ENCODE data around the gene TSPAN32. TPM values are rescaled to one million over a fixed set of nuclear protein-coding genes. Genes with fewer than 3 reads are reported as not detected.
"Not testable (repeated sequence)": the region's sequence is repeated elsewhere in the genome, so short reads cannot be mapped to it uniquely, and the experiment has no call there.

TSPAN32 gene
- total RNA-seq, 2 experiments from 2014 or later, result 5.5 to 6.5 TPM

GRCh38 chr11:2328656-2329354, 27.0 kb downstream of the TSPAN32 start:
- no peak for DNase-seq
- Mint-ChIP-seq H3K36me3 (no peaks in the 10 kb centered on the region), H3K9me3 (no peaks in the 10 kb centered on the region), H3K27ac (no peak overlapping the region), H3K4me1 (ENCODE audit: low read depth) (no peaks in the 10 kb centered on the region), H3K4me3 (no peak overlapping the region), H3K27me3 (peaks cover 8% of the 10 kb centered on the region)
- ChIA-PET POLR2A (no interaction called here), CTCF (interaction anchor here (1.0 kb wide), 1 partner anchor 24 kb away, joined by 3 read pairs; no protein-coding TSS in a partner anchor)
- intact Hi-C loops (cut with micrococcal nuclease), result no loop called here

- Mint-ChIP-seq H3K27ac (no peak overlapping the region), H3K4me3 (no peak overlapping the region), H3K36me3 (no peaks in the 10 kb centered on the region), H3K4me1 (ENCODE audit: low read depth) (no peaks in the 10 kb centered on the region), H3K9me3 (no peaks in the 10 kb centered on the region), H3K27me3 (peaks cover 8% of the 10 kb centered on the region)
- ChIA-PET POLR2A (no interaction called here), CTCF (no interaction called here)
- intact Hi-C loops (cut with micrococcal nuclease), result no loop called here
- DNase-seq, result no peak
Measured at GRCh38 chr11:2329551-2329950, 27.7 kb downstream of the TSPAN32 start.

GRCh38 chr11:2330696-2331095, 28.9 kb downstream of the TSPAN32 start:
- Mint-ChIP-seq H3K27me3 (peaks cover 13% of the 10 kb centered on the region), H3K4me3 (no peak overlapping the region), H3K36me3 (no peaks in the 10 kb centered on the region), H3K9me3 (no peaks in the 10 kb centered on the region), H3K4me1 (ENCODE audit: low read depth) (no peaks in the 10 kb centered on the region), H3K27ac (no peak overlapping the region)
- intact Hi-C loops (cut with micrococcal nuclease), result no loop called here
- ChIA-PET CTCF (no interaction called here), POLR2A (no interaction called here)
- DNase-seq, result no peak

- H3K27ac Mint-ChIP-seq, result no peak overlapping the region
- no peaks in the 10 kb centered on the region for H3K9me3 Mint-ChIP-seq
- ChIA-PET POLR2A (no interaction called here), CTCF (no interaction called here)
- H3K4me3 Mint-ChIP-seq, result no peak overlapping the region
- intact Hi-C loops (cut with micrococcal nuclease), result no loop called here
- no peaks in the 10 kb centered on the region for H3K4me1 Mint-ChIP-seq (ENCODE audit: low read depth)
- no peaks in the 10 kb centered on the region for H3K36me3 Mint-ChIP-seq
- DNase-seq, result no peak
- H3K27me3 Mint-ChIP-seq, result peaks cover 17% of the 10 kb centered on the region
Measured at GRCh38 chr11:2331404-2331803, 29.6 kb downstream of the TSPAN32 start.

GRCh38 chr11:2332569-2332968, 30.8 kb downstream of the TSPAN32 start:
- H3K27ac Mint-ChIP-seq; DNase-seq; intact Hi-C loops (cut with micrococcal nuclease); POLR2A ChIA-PET; H3K9me3 Mint-ChIP-seq; CTCF ChIA-PET; H3K4me3 Mint-ChIP-seq; H3K36me3 Mint-ChIP-seq; H3K4me1 Mint-ChIP-seq (ENCODE audit: low read depth): not testable (repeated sequence)
- H3K27me3 Mint-ChIP-seq, result peaks cover 24% of the 10 kb centered on the region

GRCh38 chr11:2333486-2334205, 31.8 kb downstream of the TSPAN32 start:
- not testable (repeated sequence) for H3K27ac Mint-ChIP-seq

GRCh38 chr11:2335286-2335685, 33.5 kb downstream of the TSPAN32 start:
- H3K27me3 Mint-ChIP-seq, result peaks cover 21% of the 10 kb centered on the region
- CTCF ChIA-PET, result interaction anchor here (0.6 kb wide), 1 partner anchor 659 kb away, joined by 3 read pairs; no protein-coding TSS in a partner anchor
- H3K4me1 Mint-ChIP-seq (ENCODE audit: low read depth); H3K4me3 Mint-ChIP-seq; intact Hi-C loops (cut with micrococcal nuclease); H3K27ac Mint-ChIP-seq; DNase-seq; POLR2A ChIA-PET; H3K9me3 Mint-ChIP-seq; H3K36me3 Mint-ChIP-seq: not testable (repeated sequence)

More at GRCh38 chr11:2333486-2334205, 31.8 kb downstream of the TSPAN32 start:
- H3K4me3 Mint-ChIP-seq; DNase-seq; H3K36me3 Mint-ChIP-seq; H3K4me1 Mint-ChIP-seq (ENCODE audit: low read depth); POLR2A ChIA-PET; CTCF ChIA-PET; intact Hi-C loops (cut with micrococcal nuclease); H3K9me3 Mint-ChIP-seq: not testable (repeated sequence)
- peaks cover 24% of the 10 kb centered on the region for H3K27me3 Mint-ChIP-seq

- H3K9me3 Mint-ChIP-seq; DNase-seq; H3K27ac Mint-ChIP-seq; intact Hi-C loops (cut with micrococcal nuclease); H3K4me1 Mint-ChIP-seq (ENCODE audit: low read depth); POLR2A ChIA-PET; H3K36me3 Mint-ChIP-seq; H3K4me3 Mint-ChIP-seq: not testable (repeated sequence)
- peaks cover 21% of the 10 kb centered on the region for H3K27me3 Mint-ChIP-seq
- CTCF ChIA-PET, result interaction anchor here (0.6 kb wide), 1 partner anchor 60 kb away, joined by 3 read pairs; no protein-coding TSS in a partner anchor
Measured at GRCh38 chr11:2338760-2339159, 36.9 kb downstream of the TSPAN32 start.

GRCh38 chr11:2342557-2342956, 40.7 kb downstream of the TSPAN32 start:
- intact Hi-C loops (cut with micrococcal nuclease), result no loop called here
- no peaks in the 10 kb centered on the region for H3K36me3 Mint-ChIP-seq
- ChIA-PET CTCF (interaction anchor here (0.6 to 1.3 kb wide), 2 partner anchors 37 to 58 kb away, joined by 3 to 5 read pairs; no protein-coding TSS in a partner anchor), POLR2A (no interaction called here)
- no peak for DNase-seq
- peaks cover 6% of the 10 kb centered on the region for H3K27me3 Mint-ChIP-seq
- H3K4me1 Mint-ChIP-seq (ENCODE audit: low read depth), result no peaks in the 10 kb centered on the region
- no peak overlapping the region for H3K4me3 Mint-ChIP-seq
- H3K9me3 Mint-ChIP-seq, result peaks cover 8% of the 10 kb centered on the region
- no peak overlapping the region for H3K27ac Mint-ChIP-seq

GRCh38 chr11:2342981-2343380, 41.2 kb downstream of the TSPAN32 start:
- Mint-ChIP-seq H3K36me3 (no peaks in the 10 kb centered on the region), H3K4me3 (no peak overlapping the region), H3K9me3 (peaks cover 8% of the 10 kb centered on the region), H3K27me3 (peaks cover 6% of the 10 kb centered on the region), H3K27ac (no peak overlapping the region), H3K4me1 (ENCODE audit: low read depth) (no peaks in the 10 kb centered on the region)
- DNase-seq, result no peak
- CTCF ChIA-PET, result interaction anchor here (0.6 to 1.3 kb wide), 2 partner anchors 38 to 59 kb away, joined by 3 to 5 read pairs; no protein-coding TSS in a partner anchor
- POLR2A ChIA-PET, result no interaction called here
- intact Hi-C loops (cut with micrococcal nuclease), result no loop called here

GRCh38 chr11:2343502-2343901, 41.7 kb downstream of the TSPAN32 start:
- ChIA-PET CTCF (interaction anchor here (0.6 kb wide), 1 partner anchor 59 kb away, joined by 3 read pairs; no protein-coding TSS in a partner anchor), POLR2A (no interaction called here)
- intact Hi-C loops (cut with micrococcal nuclease), result no loop called here
- Mint-ChIP-seq H3K9me3 (peaks cover 8% of the 10 kb centered on the region), H3K4me3 (no peak overlapping the region), H3K27ac (no peak overlapping the region), H3K36me3 (no peaks in the 10 kb centered on the region), H3K27me3 (peaks cover 3% of the 10 kb centered on the region), H3K4me1 (ENCODE audit: low read depth) (no peaks in the 10 kb centered on the region)
- no peak for DNase-seq

- Mint-ChIP-seq H3K27ac (no peak overlapping the region), H3K9me3 (peaks cover 17% of the 10 kb centered on the region), H3K4me3 (no peak overlapping the region), H3K27me3 (no peaks in the 10 kb centered on the region), H3K36me3 (no peaks in the 10 kb centered on the region), H3K4me1 (ENCODE audit: low read depth) (no peaks in the 10 kb centered on the region)
- intact Hi-C loops (cut with micrococcal nuclease), result no loop called here
- ChIA-PET CTCF (no interaction called here), POLR2A (no interaction called here)
- DNase-seq, result no peak
Measured at GRCh38 chr11:2345050-2345449, 43.2 kb downstream of the TSPAN32 start.
